Cortex of kidney (tissue), 1 donor: ENCODE data around the gene DACH1.

ENCODE experiments used
- DNase-seq: peaks from one replicate; lab custom pipeline; 2025; lab: John Stamatoyannopoulos, UW

Gene DACH1

GRCh38 chr13:71395053-71395452 lies 472.0 kb downstream of the DACH1 start:
- DNase-seq: no peak

- DNase-seq: no peak
Measured at GRCh38 chr13:71394176-71394575, 472.8 kb downstream of the DACH1 start.
